ENCODE results near the gene MS4A3. TPM values are rescaled to one million over a fixed set of nuclear protein-coding genes. Genes with fewer than 3 reads are reported as not detected.

MS4A3 gene
- not detected in 2 replicates for total RNA-seq (2013; cell fraction: nucleolus; rRNA removed)
- not detected in 2 replicates for total RNA-seq (2014; rRNA removed)
- total RNA-seq (2014; rRNA removed; fragmentation: Illumina TruSeq; extraction: Trizol): not detected in 2 replicates
- 0.13 TPM in 1 of 2 replicates, not detected in the other for total RNA-seq (2021)
- polyA plus RNA-seq (2011; ENCODE audit: low read depth): not detected
- polyA plus RNA-seq (2011; rRNA removed): not detected in 2 replicates
- not detected in 2 replicates for polyA plus RNA-seq (2011; cell fraction: cytosol; rRNA removed)
- polyA plus RNA-seq (2011; cell fraction: nucleus; rRNA removed): not detected in 2 replicates
- not detected in 2 replicates for polyA plus RNA-seq (2012)
- polyA plus RNA-seq (2014; fragmentation: Illumina TruSeq; extraction: Trizol): not detected in 2 replicates
- polyA plus RNA-seq (2014; fragmentation: Nextera tagmentation; extraction: Ambion mirVana): not detected
- not detected in 2 replicates for polyA plus RNA-seq (2014; rRNA removed)
- not detected for polyA plus RNA-seq (2016; fragmentation: Nextera tagmentation; extraction: Ambion mirVana)
- not detected in 2 replicates for polyA minus RNA-seq (2011; rRNA and poly(A)+ RNA removed)
- polyA minus RNA-seq (2011; cell fraction: cytosol; rRNA and poly(A)+ RNA removed): not detected in 2 replicates
- polyA minus RNA-seq (2011; cell fraction: nucleus; rRNA and poly(A)+ RNA removed): not detected in 2 replicates
- not detected for Bru-seq, nascent RNA
- BruChase-seq, experiment 1, labeled RNA remaining after a 6-hour chase: not detected
- BruChase-seq, experiment 2, labeled RNA remaining after a 2-hour chase: not detected
- long read RNA-seq, experiment 1: 0 reads
- long read RNA-seq, experiment 2, partial matches to known transcripts: 0 of 1 reads
- long read RNA-seq, experiment 2, other reads (novel, unspliced or antisense): 1 of 1 reads

- WGBS (ENCODE audit: insufficient coverage, insufficient replicate concordance, low lambda C conversion rate, missing lambda C conversion rate): 39% methylated on average over 8 of the region's 8 CpGs
- no peak within 1 kb of the TSS for H3K4me3 ChIP-seq
- no peaks in the 10 kb centered on the region for H3K4me1 ChIP-seq (ENCODE audit: control insufficient read depth, insufficient read depth, low read length)
- no peak within 1 kb of the TSS for H3K27ac ChIP-seq (ENCODE audit: control insufficient read depth, insufficient read depth)
- ChIA-PET CTCF (no interaction called here), SMC1A (ENCODE audit: uncharacterized antibody, unreplicated experiment) (no interaction called here), RAD21 (ENCODE audit: unreplicated experiment) (interaction anchor here (0.9 kb wide), 1 partner anchor 195 kb away, joined by 3 read pairs; no protein-coding TSS in a partner anchor), POLR2A (no interaction called here)
- no peak within 1 kb of the TSS for H3K4me2 ChIP-seq (ENCODE audit: control insufficient read depth, insufficient read depth)
- ATAC-seq (no peak), FAIRE-seq (no peak), DNase-seq (ENCODE audit: low read depth, low spot score) (no peak)
- no peaks in the 10 kb centered on the region for H3K9me3 ChIP-seq (replicated peaks; ENCODE audit: control insufficient read depth, insufficient read depth, low read length)
- H3K9ac ChIP-seq (ENCODE audit: control insufficient read depth, insufficient read depth, low read length): no peak within 1 kb of the TSS
- H3K79me2 ChIP-seq (ENCODE audit: control insufficient read depth, insufficient read depth, low read length): no peaks in the 10 kb centered on the region
- no peak within 1 kb of the TSS for H2AFZ ChIP-seq (ENCODE audit: control insufficient read depth, low read depth, low read length)
- in situ Hi-C loops (cut with MboI): no loop called here
- intact Hi-C loops (cut with micrococcal nuclease; ENCODE audit: unreplicated experiment): no loop called here
- TF ChIP-seq SREBF2 (IDR thresholded peaks at IDR 0.05; ENCODE audit: low read length) (no peak), SMAD5 (IDR thresholded peaks at IDR 0.05; ENCODE audit: low read depth) (no peak), IRF5 (IDR thresholded peaks at IDR 0.05; ENCODE audit: borderline replicate concordance) (no peak), ZNF592 (IDR thresholded peaks at IDR 0.05) (no peak), USF1 (IDR thresholded peaks at IDR 0.05; ENCODE audit: borderline replicate concordance, extremely low read length, insufficient read depth, low read depth, low read length) (no peak), SRF (IDR thresholded peaks at IDR 0.05; ENCODE audit: low read depth in 2 of 2, low read length in 2 of 2) (no peak), RB1 (IDR thresholded peaks at IDR 0.05; ENCODE audit: borderline replicate concordance) (no peak)
- BruUV-seq (replicated peaks): no TSS peak
- H3K27me3 ChIP-seq (replicated peaks in 1 of 2; ENCODE audit: control insufficient read depth in 2 of 2, insufficient read depth in 2 of 2, low read length in 1 of 2): peaks cover 0 to 1% of the 10 kb centered on the region in 2 experiments; a peak in 2 of 4 replicates
- no peaks in the 10 kb centered on the region for H4K20me1 ChIP-seq (ENCODE audit: control insufficient read depth, insufficient read depth)
- H3K36me3 ChIP-seq (ENCODE audit: control insufficient read depth in 2 of 2, insufficient read depth in 2 of 2, low read length in 1 of 2): no peaks in the 10 kb centered on the region
These were observed at the start of gene MS4A3 for GRCh38 chr11:60056349-60056969. TSS of gene MS4A3 (plus strand) at chr11:60056665. CDS start at chr11:60061161, 4,496 bp downstream.

Data from GM12878 (cell line).